Adipose tissue (tissue), 3 donors: ENCODE results near the gene IMMP1L. TPM values are rescaled to one million over a fixed set of nuclear protein-coding genes. Genes with fewer than 3 reads are reported as not detected.

Experiments
- H3K27ac ChIP-seq: one replicate; pipeline ENCODE4 v1.5.1; 2013; ENCODE audit warnings: low read depth, low read length
- WGBS, 3 donors: extraction: QIAGEN DNeasy Blood & Tissue Kit; methylation state at CpG; one replicate each; pipeline ENCODE4 v1.1.7; 2013; 5-methylcytosine and 5-hydroxymethylcytosine counted together
- polyA plus RNA-seq, 3 donors: library from polyadenylated mRNA; stranded (reverse); fragments of 200-250 nt; gene quantifications; one replicate each; pipeline ENCODE4 v1.2.3, GENCODE V29; 2013
- donor health status: healthy with polysubstance abuse.
- donor health status: Bipolar disorder and iron deficiency.
- donor health status: healthy.

The IMMP1L gene
- polyA plus RNA-seq, 3 donors: 9.6 to 35.9 (median 19.5) TPM

DNA sequence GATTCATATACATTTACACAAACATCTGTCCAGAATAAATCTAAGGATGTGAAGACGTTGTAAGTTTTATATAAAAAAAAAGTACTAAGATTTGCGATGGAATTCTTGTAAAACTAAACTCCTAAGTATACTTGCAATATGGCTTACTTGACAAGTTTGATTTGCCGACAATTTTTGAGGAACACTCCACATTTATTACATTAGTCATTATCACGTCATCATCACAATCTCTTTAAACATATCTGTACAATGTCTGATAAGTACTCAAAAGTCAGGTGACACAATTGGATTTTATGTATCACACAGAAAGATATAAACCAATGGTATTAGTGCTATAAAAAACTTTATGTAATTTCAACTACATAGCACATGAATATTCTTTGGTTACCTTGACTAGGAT, 30.4 kb downstream of the IMMP1L start:
- 94 to 97% (median 94%) methylated on average over 4 of the region's 4 CpGs for WGBS, 3 donors

DNA sequence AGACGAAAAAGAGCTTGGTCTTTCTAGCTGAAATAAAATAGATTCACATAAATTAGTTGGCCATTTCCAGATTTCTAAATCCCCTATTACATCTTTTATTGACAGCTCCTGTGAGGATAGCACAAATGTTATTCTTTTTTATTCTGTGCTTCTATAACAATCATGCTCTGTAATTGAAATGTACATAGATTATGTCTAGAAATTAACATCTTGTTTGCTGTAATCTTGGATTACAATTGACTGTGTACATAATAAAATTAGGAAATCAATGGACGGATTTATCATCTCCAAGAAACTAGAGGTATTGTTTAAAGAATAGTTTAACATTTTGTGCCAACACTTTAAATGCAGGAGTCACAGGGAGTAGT, 31.2 kb downstream of the IMMP1L start:
- no peak overlapping the region for H3K27ac ChIP-seq
- whole genome bisulfite sequencing, 3 donors: 59 to 92% (median 92%) methylated on average over 2 of the region's 2 CpGs

More for the DNA sequence above, 30.4 kb downstream of the IMMP1L start:
- no peak overlapping the region for H3K27ac ChIP-seq

- WGBS, 3 donors: 85 to 92% (median 87%) methylated on average over 6 of the region's 6 CpGs
- no peak overlapping the region for H3K27ac ChIP-seq
Measured at GRCh38 chr11:31477528-31478222, 31.7 kb downstream of the IMMP1L start.

- H3K27ac ChIP-seq: no peak overlapping the region
Measured at GRCh38 chr11:31474083-31474482, 35.3 kb downstream of the IMMP1L start.

- 98 to 99% (median 98%) methylated on average over 3 of the region's 3 CpGs for WGBS, 3 donors
- H3K27ac ChIP-seq: no peak overlapping the region
Measured at GRCh38 chr11:31464436-31464835, 45.0 kb downstream of the IMMP1L start.

DNA sequence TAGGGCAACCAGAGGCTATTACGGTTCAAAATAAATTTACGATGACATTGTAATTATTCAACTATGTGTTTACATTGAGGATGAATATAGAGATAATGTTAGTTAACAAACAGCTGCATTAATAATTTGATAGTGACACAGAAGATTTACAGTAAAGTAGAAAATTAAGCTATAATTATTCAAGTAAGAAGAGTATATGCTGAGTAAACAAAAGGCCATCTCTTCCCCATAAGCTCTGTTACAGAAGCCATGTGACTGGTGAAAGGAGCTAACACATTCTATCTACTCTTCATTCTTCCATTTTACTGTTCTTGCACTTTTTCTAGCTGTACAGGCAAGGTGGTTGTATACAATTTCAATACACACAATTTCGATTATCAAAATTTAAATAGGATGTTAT, 54.2 kb downstream of the IMMP1L start:
- 91 to 94% (median 93%) methylated on average over 3 of the region's 3 CpGs for WGBS, 3 donors
- no peak overlapping the region for H3K27ac ChIP-seq

DNA sequence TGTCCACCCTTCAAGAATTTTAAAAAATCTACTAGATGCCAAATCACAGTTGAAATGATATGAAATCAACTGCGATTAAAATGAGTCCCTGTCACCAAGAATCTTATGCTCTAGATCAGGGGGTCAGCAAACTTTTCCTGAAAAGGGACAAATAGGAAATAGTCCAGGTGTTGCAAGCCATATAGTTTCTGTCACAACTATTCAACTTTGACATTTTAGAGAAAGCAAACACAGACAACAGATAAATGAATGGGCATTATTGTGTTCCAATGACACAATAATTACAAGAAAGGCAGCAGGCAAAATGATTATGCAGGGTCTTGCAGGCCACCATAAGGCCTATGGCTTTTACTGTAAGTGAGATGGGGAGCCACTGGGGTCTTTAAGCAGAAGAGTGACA, 58.6 kb downstream of the IMMP1L start:
- 91 to 100% (median 96%) methylated on average over 1 of the region's 1 CpG for WGBS, 3 donors
- no peak overlapping the region for H3K27ac ChIP-seq

DNA sequence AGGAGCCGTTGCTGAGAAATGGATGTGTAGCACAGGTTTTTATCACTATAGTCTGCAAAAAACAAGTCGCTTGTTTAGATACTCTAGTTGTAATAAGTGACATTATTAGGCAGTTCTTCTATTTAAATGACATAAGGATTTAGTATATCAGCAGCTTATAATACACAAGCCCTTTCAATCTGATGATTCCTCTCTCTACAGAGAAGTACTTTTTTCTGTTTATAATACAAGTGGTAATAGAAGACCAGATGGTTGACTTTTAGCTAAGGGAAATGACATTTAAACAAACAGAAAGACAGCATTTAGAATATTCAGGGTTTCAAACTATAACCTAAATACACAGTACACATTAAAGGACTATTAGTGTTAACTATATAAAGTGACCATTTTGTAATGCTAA, 60.4 kb downstream of the IMMP1L start:
- WGBS, 3 donors: 57 to 79% (median 78%) methylated on average over 2 of the region's 2 CpGs

GRCh38 chr11:31445621-31446020, 63.8 kb downstream of the IMMP1L start:
- 98% methylated on average over 4 of the region's 4 CpGs for WGBS, 3 donors
- H3K27ac ChIP-seq: no peak overlapping the region

More for the DNA sequence above, 60.4 kb downstream of the IMMP1L start:
- no peak overlapping the region for H3K27ac ChIP-seq

GRCh38 chr11:31443802-31444201, 65.6 kb downstream of the IMMP1L start:
- no peak overlapping the region for H3K27ac ChIP-seq
- WGBS, 3 donors: 87 to 88% (median 88%) methylated on average over 3 of the region's 3 CpGs

GRCh38 chr11:31442086-31442485, 67.3 kb downstream of the IMMP1L start:
- no peak overlapping the region for H3K27ac ChIP-seq
- 44 to 58% (median 50%) methylated on average over 2 of the region's 2 CpGs for WGBS, 3 donors

GRCh38 chr11:31441296-31441695, 68.1 kb downstream of the IMMP1L start:
- no peak overlapping the region for H3K27ac ChIP-seq

DNA sequence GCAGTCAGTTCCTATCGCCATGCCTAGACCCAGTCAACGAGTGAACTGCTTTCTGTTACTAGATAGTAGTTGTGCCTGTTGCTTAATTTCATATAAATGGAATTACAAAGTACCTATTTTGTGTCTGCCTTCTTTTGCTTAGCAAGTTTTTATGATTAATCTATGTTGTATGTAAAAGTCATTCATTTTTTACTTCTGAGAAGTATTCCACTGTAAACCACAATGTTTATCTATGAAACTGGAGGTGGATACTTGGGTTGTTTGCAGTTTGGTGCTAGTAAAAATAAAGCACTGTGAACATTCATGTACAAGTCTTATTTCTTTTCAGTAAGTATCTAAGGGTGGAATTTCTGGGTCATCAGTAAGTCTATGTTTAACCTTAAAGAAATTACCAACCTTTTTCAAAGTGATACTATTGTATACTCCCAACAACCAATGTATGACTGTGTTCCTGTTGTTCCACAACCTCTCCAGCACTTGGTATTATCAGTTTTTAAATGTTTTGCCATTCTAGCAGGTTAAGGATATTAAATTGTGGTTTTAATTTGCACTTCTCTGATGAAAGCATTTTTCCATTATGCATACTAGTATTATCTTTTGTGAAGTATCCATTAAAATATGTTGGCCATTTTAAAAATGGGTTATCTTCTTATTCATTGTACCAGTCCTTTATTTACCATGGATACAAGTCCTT, 71.5 kb downstream of the IMMP1L start:
- 86 to 92% (median 89%) methylated on average over 2 of the region's 2 CpGs for WGBS, 3 donors
- H3K27ac ChIP-seq: no peak overlapping the region

- H3K27ac ChIP-seq: no peak overlapping the region
Measured at GRCh38 chr11:31433851-31434250, 75.6 kb downstream of the IMMP1L start.

GRCh38 chr11:31424652-31425051, 84.8 kb downstream of the IMMP1L start:
- no peak overlapping the region for H3K27ac ChIP-seq

More at GRCh38 chr11:31433851-31434250, 75.6 kb downstream of the IMMP1L start:
- WGBS, 3 donors: 97 to 100% (median 99%) methylated on average over 1 of the region's 1 CpG

GRCh38 chr11:31422703-31423102, 86.7 kb downstream of the IMMP1L start:
- H3K27ac ChIP-seq: no peak overlapping the region
- 93 to 100% (median 97%) methylated on average over 1 of the region's 1 CpG for WGBS, 3 donors

DNA sequence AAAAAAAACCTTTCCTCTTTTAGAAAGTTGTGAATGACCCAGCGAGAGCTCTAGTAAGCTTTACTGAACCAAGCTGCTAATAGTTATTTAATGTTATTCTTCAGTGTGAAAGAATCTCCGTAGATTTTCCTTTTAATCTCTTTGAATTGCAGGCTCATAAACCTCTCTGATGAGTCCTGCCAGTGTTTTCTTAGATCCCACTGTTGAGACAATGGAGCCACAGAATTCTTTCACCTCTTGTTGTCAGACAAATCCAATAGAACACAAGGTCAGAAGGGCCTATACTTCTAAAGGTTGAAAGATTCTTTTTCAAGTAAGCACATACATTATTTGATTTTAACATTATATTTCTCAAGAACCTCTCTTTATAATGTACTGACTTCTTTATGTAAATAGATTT, 87.6 kb downstream of the IMMP1L start:
- 67 to 78% (median 75%) methylated on average over 2 of the region's 2 CpGs for WGBS, 3 donors
- H3K27ac ChIP-seq: no peak overlapping the region

GRCh38 chr11:31419669-31420068, 89.8 kb downstream of the IMMP1L start:
- WGBS, 3 donors: 62 to 78% (median 68%) methylated on average over 1 of the region's 1 CpG
- H3K27ac ChIP-seq: no peak overlapping the region

DNA sequence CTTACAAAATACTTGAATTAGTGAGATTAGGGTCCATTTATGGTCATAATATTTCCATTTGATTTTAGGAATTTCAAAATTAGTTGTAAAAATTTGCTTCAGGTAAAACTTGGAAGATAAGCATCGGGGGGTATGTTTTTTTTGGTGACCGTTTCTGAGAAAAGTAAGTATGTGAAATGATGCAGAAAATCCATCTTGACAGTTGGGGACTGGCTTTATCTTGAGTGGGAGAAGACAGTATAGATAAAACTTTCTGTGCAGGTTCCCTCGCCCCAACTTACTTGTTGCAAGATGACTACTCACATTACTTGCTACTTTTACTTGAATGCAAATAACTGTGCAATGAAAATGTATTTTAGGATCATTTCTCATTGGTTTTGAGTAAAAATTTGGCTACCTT, 90.3 kb downstream of the IMMP1L start:
- WGBS, 3 donors: 86 to 93% (median 92%) methylated on average over 3 of the region's 3 CpGs
- H3K27ac ChIP-seq: no peak overlapping the region

- H3K27ac ChIP-seq: no peak overlapping the region
- WGBS, 3 donors: 93 to 98% (median 94%) methylated on average over 2 of the region's 2 CpGs
Measured at GRCh38 chr11:31417816-31418215, 91.6 kb downstream of the IMMP1L start.
